ENCODE results near the gene POLR2A.

The POLR2A gene

GRCh38 chr17:7441266-7441665 lies 42.9 kb upstream of the POLR2A start:
- Histone ChIP-seq H3K4me1 (ENCODE audit: control insufficient read depth, insufficient read depth, low read length) (peaks cover 24% of the 10 kb centered on the region), H3K27me3 (replicated peaks; ENCODE audit: control insufficient read depth, insufficient read depth, low read length) (peaks cover 23% of the 10 kb centered on the region)

GRCh38 chr17:7442142-7442541 lies 42.0 kb upstream of the POLR2A start:
- H3K4me3 ChIP-seq (ENCODE audit: low read length), result no peak overlapping the region
- H3K27me3 ChIP-seq (replicated peaks; ENCODE audit: control insufficient read depth, insufficient read depth, low read length), result peaks cover 30% of the 10 kb centered on the region
- no peaks in the 10 kb centered on the region for H3K9me3 ChIP-seq (ENCODE audit: control insufficient read depth, low read length)
- H3K36me3 ChIP-seq (ENCODE audit: control insufficient read depth, insufficient read depth, low read length, severe bottlenecking), result no peaks in the 10 kb centered on the region
- H3K4me1 ChIP-seq (ENCODE audit: control insufficient read depth, insufficient read depth, low read length), result peaks cover 24% of the 10 kb centered on the region
- DNase-seq (ENCODE audit: low read depth), result no peak
- no peak overlapping the region for H3K9ac ChIP-seq (ENCODE audit: low read length)

More at GRCh38 chr17:7441266-7441665, 42.9 kb upstream of the POLR2A start:
- no peak overlapping the region for H3K9ac ChIP-seq (ENCODE audit: low read length)
- H3K36me3 ChIP-seq (ENCODE audit: control insufficient read depth, insufficient read depth, low read length, severe bottlenecking), result no peaks in the 10 kb centered on the region
- H3K4me3 ChIP-seq (ENCODE audit: low read length), result no peak overlapping the region
- H3K9me3 ChIP-seq (ENCODE audit: control insufficient read depth, low read length), result no peaks in the 10 kb centered on the region
- DNase-seq (ENCODE audit: low read depth), result no peak

- no peak overlapping the region for H3K4me3 ChIP-seq (ENCODE audit: low read length)
- DNase-seq (ENCODE audit: low read depth), result peak; percentile 31
- H3K36me3 ChIP-seq (ENCODE audit: control insufficient read depth, insufficient read depth, low read length, severe bottlenecking), result no peaks in the 10 kb centered on the region
- H3K9ac ChIP-seq (ENCODE audit: low read length), result no peak overlapping the region
- peaks cover 31% of the 10 kb centered on the region for H3K27me3 ChIP-seq (replicated peaks; ENCODE audit: control insufficient read depth, insufficient read depth, low read length)
- peaks cover 21% of the 10 kb centered on the region for H3K4me1 ChIP-seq (ENCODE audit: control insufficient read depth, insufficient read depth, low read length)
- H3K9me3 ChIP-seq (ENCODE audit: control insufficient read depth, low read length), result no peaks in the 10 kb centered on the region
Measured at GRCh38 chr17:7443499-7444485, 40.4 kb upstream of the POLR2A start.

DNA sequence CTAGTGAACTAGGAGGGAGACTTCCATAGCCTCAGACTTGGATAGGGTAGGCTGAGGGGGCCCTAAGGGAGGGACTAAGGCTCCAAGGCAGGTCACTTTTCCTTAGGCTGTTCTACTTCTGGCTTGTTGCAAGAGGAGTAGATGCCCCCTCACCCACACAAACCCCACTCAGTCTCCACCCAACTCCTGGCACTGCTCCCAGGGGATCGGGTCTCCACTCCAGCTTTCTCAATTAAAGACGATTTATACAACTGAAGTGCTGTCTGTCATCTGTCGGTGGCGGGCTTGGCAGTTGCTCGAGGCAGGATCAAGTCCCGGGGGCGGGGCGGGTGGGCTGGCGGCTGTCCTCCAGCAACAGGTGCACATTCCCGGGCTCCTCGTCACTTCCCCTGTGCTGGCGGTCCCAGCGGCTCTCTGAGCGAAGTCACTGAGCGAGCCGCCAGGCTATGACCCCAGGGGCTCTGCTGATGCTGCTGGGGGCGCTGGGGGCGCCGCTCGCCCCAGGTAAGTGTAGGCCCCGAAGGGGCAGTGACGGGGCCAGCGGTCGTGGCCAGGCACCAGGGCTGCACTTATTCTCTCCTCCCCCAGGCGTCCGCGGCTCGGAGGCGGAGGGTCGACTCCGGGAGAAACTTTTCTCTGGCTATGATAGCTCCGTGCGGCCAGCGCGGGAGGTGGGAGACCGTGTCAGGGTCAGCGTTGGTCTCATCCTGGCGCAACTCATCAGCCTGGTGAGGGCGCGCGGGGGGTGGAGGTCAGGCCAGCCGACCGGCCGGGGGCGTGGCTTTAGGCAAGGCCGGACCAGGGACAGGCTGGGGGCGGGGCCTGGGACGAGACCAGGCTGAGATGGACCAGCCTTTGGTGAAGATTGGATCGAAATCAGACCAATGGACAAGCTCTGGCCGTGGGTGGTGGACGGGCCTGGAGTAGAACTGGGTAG lies 39.2 kb upstream of the POLR2A start, which contains the start of gene CHRNB1:
Gene CHRNB1, plus strand, starts transcription at position 380 of the 937 bp plus-strand sequence. Its CDS starts 67 bp downstream, at position 447.
- H3K4me1 ChIP-seq (ENCODE audit: control insufficient read depth, insufficient read depth, low read length), result peaks cover 18% of the 10 kb centered on the region
- no peaks in the 10 kb centered on the region for H3K9me3 ChIP-seq (ENCODE audit: control insufficient read depth, low read length)
- H3K9ac ChIP-seq (ENCODE audit: low read length), result no peak within 1 kb of the TSS
- H3K36me3 ChIP-seq (ENCODE audit: control insufficient read depth, insufficient read depth, low read length, severe bottlenecking), result no peaks in the 10 kb centered on the region
- peak; percentile 48 for DNase-seq (ENCODE audit: low read depth)
- peak within 1 kb of the TSS; percentile 70 for H3K4me3 ChIP-seq (ENCODE audit: low read length)
- peaks cover 27% of the 10 kb centered on the region for H3K27me3 ChIP-seq (replicated peaks; ENCODE audit: control insufficient read depth, insufficient read depth, low read length)

- H3K4me3 ChIP-seq (ENCODE audit: low read length), result peak overlapping the region; percentile 70
- H3K4me1 ChIP-seq (ENCODE audit: control insufficient read depth, insufficient read depth, low read length), result peaks cover 13% of the 10 kb centered on the region
- no peaks in the 10 kb centered on the region for H3K9me3 ChIP-seq (ENCODE audit: control insufficient read depth, low read length)
- H3K36me3 ChIP-seq (ENCODE audit: control insufficient read depth, insufficient read depth, low read length, severe bottlenecking), result no peaks in the 10 kb centered on the region
- peaks cover 27% of the 10 kb centered on the region for H3K27me3 ChIP-seq (replicated peaks; ENCODE audit: control insufficient read depth, insufficient read depth, low read length)
- H3K9ac ChIP-seq (ENCODE audit: low read length), result no peak overlapping the region
- DNase-seq (ENCODE audit: low read depth), result no peak
Measured at GRCh38 chr17:7445619-7445968, 38.6 kb upstream of the POLR2A start.

DNA sequence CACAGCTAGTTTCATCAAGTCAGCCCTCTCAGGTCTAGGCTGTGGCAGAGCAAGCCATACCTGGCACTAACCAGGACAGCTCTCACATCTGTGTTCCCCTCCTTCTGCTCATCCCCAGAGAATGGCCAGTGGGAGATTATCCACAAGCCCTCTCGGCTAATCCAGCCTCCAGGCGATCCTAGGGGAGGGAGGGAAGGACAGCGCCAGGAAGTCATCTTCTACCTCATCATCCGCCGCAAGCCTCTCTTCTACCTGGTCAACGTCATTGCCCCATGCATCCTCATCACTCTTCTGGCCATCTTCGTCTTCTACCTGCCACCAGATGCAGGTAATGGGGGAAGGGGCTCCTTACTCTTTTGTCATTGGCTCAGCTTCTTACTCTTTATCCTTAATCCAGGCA lies 35.7 kb upstream of the POLR2A start:
- H3K27me3 ChIP-seq (replicated peaks; ENCODE audit: control insufficient read depth, insufficient read depth, low read length), result peaks cover 27% of the 10 kb centered on the region
- H3K9ac ChIP-seq (ENCODE audit: low read length), result no peak overlapping the region
- peaks cover 7% of the 10 kb centered on the region for H3K4me1 ChIP-seq (ENCODE audit: control insufficient read depth, insufficient read depth, low read length)
- DNase-seq (ENCODE audit: low read depth), result no peak
- H3K4me3 ChIP-seq (ENCODE audit: low read length), result no peak overlapping the region
- no peaks in the 10 kb centered on the region for H3K36me3 ChIP-seq (ENCODE audit: control insufficient read depth, insufficient read depth, low read length, severe bottlenecking)
- H3K9me3 ChIP-seq (ENCODE audit: control insufficient read depth, low read length), result no peaks in the 10 kb centered on the region

DNA sequence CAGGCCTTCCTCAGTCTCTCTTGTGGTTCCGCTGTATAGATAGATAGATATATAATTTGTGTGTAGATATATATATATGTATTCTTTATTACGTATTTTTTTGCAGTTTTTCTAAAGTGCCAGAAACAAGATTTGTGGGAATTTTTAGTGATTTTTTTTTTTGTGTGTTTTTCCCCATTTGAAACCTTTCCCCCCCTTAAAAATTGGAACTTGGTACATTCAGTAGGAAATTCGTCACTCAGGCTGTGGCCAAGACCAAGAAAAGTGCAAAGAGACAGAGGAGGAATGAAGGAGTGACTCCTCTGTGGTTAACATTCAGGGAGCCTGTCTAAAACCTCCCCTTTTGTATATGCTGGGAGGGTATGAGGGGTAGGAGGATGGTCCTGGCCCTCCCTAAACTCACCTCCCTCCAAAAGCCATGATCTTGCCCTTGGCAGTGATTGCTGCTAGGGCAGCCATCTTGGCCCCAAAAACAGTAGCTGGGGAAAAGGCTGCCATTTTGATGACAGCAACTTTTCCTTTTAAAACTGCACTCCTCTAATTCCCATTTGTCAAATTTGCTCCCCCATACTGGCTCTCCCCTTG lies 24.1 kb upstream of the POLR2A start:
- peaks cover 14% of the 10 kb centered on the region for H3K4me1 ChIP-seq (ENCODE audit: control insufficient read depth, insufficient read depth, low read length)
- DNase-seq (ENCODE audit: low read depth), result no peak
- H3K36me3 ChIP-seq (ENCODE audit: control insufficient read depth, insufficient read depth, low read length, severe bottlenecking), result peaks cover 29% of the 10 kb centered on the region
- H3K9ac ChIP-seq (ENCODE audit: low read length), result no peak overlapping the region
- no peaks in the 10 kb centered on the region for H3K27me3 ChIP-seq (replicated peaks; ENCODE audit: control insufficient read depth, insufficient read depth, low read length)
- no peaks in the 10 kb centered on the region for H3K9me3 ChIP-seq (ENCODE audit: control insufficient read depth, low read length)
- H3K4me3 ChIP-seq (ENCODE audit: low read length), result no peak overlapping the region

DNA sequence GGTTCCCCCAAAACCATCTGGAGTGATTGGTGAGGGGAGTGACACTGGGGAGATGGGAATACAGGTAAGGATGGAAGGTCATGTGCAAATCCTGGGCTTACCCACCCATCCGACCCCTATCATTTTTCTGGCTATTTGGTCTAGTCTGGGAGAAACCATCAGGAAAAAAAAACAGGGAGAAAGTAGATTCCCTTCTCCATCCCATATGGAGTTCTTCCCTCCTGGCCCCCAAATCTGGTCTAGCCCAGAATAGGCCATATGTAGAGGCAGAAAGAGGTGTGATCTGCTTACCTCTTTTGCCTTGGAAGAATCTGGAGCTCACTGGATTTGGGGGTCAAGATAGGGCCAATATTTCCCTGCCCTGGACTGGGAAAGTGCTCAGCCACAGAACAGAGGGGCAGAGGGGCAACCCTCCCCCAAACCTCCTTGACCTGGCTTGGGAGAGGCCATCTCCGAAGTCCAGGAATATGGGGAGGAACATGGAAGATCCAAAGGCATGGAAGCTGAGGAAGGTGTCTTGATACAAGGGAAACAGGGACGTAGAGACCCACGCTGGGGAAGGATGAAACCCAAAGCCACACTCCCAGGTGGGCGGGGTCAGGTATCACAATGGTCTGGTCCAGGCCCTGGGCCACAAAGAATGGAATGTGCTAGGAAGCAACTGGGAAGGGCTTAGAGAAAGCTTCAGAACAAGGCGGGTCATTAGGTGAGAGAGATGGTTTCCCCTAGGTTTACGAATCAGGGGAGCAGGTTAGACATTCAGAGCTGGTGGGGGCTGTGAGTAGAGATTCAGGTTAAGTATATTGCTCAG lies 23.1 kb upstream of the POLR2A start:
- Histone ChIP-seq H3K9ac (ENCODE audit: low read length) (no peak overlapping the region), H3K9me3 (ENCODE audit: control insufficient read depth, low read length) (no peaks in the 10 kb centered on the region), H3K36me3 (ENCODE audit: control insufficient read depth, insufficient read depth, low read length, severe bottlenecking) (peaks cover 34% of the 10 kb centered on the region), H3K4me1 (ENCODE audit: control insufficient read depth, insufficient read depth, low read length) (peaks cover 14% of the 10 kb centered on the region), H3K4me3 (ENCODE audit: low read length) (no peak overlapping the region), H3K27me3 (replicated peaks; ENCODE audit: control insufficient read depth, insufficient read depth, low read length) (no peaks in the 10 kb centered on the region)
- no peak for DNase-seq (ENCODE audit: low read depth)

DNA sequence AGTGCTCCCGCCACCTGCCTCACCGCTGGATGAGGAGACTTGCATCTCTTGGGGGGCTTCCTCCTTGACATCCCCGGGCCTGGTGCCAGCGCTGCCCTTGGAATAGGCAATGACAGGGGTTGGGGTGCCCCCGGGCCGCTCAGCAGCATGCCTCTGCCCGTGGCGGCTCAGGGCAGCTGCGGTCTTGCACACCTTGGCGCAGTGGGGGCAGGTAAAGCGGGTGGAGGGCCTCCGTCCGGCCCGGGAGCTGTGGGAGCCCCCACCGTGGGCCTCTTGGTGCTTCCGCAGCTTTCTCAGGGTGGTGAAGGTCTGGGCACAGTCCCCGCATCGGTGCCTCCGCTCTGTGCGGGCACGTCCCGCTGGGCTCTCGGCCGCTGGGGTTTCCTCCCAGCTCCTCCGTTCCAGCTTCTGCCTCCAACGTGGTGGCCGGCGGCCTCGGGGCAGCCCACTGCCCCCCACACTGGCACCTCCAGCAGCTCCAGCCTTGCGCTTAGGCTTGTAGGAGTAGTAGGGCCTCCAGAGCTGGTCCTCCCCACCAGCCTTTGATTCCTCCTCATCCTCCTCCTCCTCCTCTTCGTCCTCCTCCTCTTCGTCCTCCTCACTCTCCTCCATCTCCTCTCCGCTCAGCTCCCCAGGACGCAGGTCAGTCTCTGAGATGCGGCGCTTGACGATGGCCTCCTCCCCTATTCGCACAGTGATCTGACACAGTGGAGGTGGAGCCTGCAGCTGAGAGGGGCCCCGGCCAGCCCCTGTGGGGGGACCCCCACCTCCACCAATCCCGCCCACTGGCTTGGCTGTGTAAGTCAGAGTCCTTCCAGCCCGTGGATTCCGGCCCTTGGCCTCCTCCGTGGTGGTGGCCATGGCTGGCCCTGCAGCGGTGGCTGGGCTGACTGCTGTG lies 21.4 kb upstream of the POLR2A start:
- Histone ChIP-seq H3K36me3 (ENCODE audit: control insufficient read depth, insufficient read depth, low read length, severe bottlenecking) (peaks cover 34% of the 10 kb centered on the region), H3K9me3 (ENCODE audit: control insufficient read depth, low read length) (no peaks in the 10 kb centered on the region), H3K4me1 (ENCODE audit: control insufficient read depth, insufficient read depth, low read length) (peaks cover 27% of the 10 kb centered on the region)

More for the DNA sequence above, 21.4 kb upstream of the POLR2A start:
- DNase-seq (ENCODE audit: low read depth), result no peak
- H3K9ac ChIP-seq (ENCODE audit: low read length), result no peak overlapping the region
- H3K27me3 ChIP-seq (replicated peaks; ENCODE audit: control insufficient read depth, insufficient read depth, low read length), result no peaks in the 10 kb centered on the region
- H3K4me3 ChIP-seq (ENCODE audit: low read length), result no peak overlapping the region
